ENCODE measurements around the gene PODN. TPM values are rescaled to one million over a fixed set of nuclear protein-coding genes. Genes with fewer than 3 reads are reported as not detected.

PODN gene
- total and polyA plus RNA-seq, 4 experiments from 2014 or later = not detected

GRCh38 chr1:53038566-53038965 lies 23.4 kb upstream of the PODN start:
- Histone ChIP-seq H3K4me1 (ENCODE audit: insufficient read depth, low read length) (no peaks in the 10 kb centered on the region), H3K4me3 (ENCODE audit: low read length in 2 of 2) (no peak overlapping the region), H3K36me3 (ENCODE audit: insufficient read depth, low read length) (peaks cover 12% of the 10 kb centered on the region), H3K27ac (ENCODE audit: low read depth, low read length) (no peak overlapping the region), H3K27me3 (ENCODE audit: insufficient read depth, low read length) (no peaks in the 10 kb centered on the region), H3K9me3 (ENCODE audit: control insufficient read depth in 1 of 2, low read length in 2 of 2) (no peaks in the 10 kb centered on the region)
- ChIA-PET POLR2A (ENCODE audit: partially characterized antibody) (no interaction called here), CTCF (ENCODE audit: partially characterized antibody) (no interaction called here)
- intact Hi-C loops (cut with micrococcal nuclease) = no loop called here
- Mint-ChIP-seq H3K36me3 (peaks cover 43 to 48% of the 10 kb centered on the region in 2 donors), H3K4me1 (peaks cover 0 to 3% (median 0%) of the 10 kb centered on the region in 4 donors), H3K27me3 (no peaks in the 10 kb centered on the region), H3K4me3 (no peak overlapping the region), H3K27ac (no peak overlapping the region), H3K9me3 (peaks cover 0 to 1% (median 0%) of the 10 kb centered on the region in 8 donors)
- no peak for DNase-seq

GRCh38 chr1:53043271-53043670 lies 18.7 kb upstream of the PODN start:
- Histone ChIP-seq H3K9me3 (ENCODE audit: control insufficient read depth in 1 of 2, low read length in 2 of 2) (no peaks in the 10 kb centered on the region), H3K27ac (ENCODE audit: low read depth, low read length) (no peak overlapping the region), H3K36me3 (ENCODE audit: insufficient read depth, low read length) (peaks cover 15% of the 10 kb centered on the region), H3K4me1 (ENCODE audit: insufficient read depth, low read length) (no peaks in the 10 kb centered on the region), H3K4me3 (ENCODE audit: low read length in 2 of 2) (no peak overlapping the region), H3K27me3 (ENCODE audit: insufficient read depth, low read length) (no peaks in the 10 kb centered on the region)
- Mint-ChIP-seq H3K4me1 (peaks cover 0 to 3% (median 0%) of the 10 kb centered on the region in 4 donors), H3K27ac (no peak overlapping the region), H3K4me3 (no peak overlapping the region), H3K9me3 (peaks cover 0 to 2% (median 0%) of the 10 kb centered on the region in 8 donors), H3K36me3 (peaks cover 48 to 69% of the 10 kb centered on the region in 2 donors), H3K27me3 (no peaks in the 10 kb centered on the region)
- POLR2A ChIA-PET (ENCODE audit: partially characterized antibody) = no interaction called here
- no peak for DNase-seq
- CTCF ChIA-PET (ENCODE audit: partially characterized antibody) = no interaction called here
- intact Hi-C loops (cut with micrococcal nuclease) = no loop called here

GRCh38 chr1:53044926-53045325 lies 17.1 kb upstream of the PODN start:
- CTCF ChIA-PET (ENCODE audit: partially characterized antibody) = no interaction called here
- POLR2A ChIA-PET (ENCODE audit: partially characterized antibody) = no interaction called here
- H3K36me3 Mint-ChIP-seq = peaks cover 49 to 68% of the 10 kb centered on the region in 2 donors

GRCh38 chr1:53046930-53047329 lies 15.1 kb upstream of the PODN start:
- Histone ChIP-seq H3K27me3 (ENCODE audit: insufficient read depth, low read length) (no peaks in the 10 kb centered on the region), H3K4me3 (ENCODE audit: low read length in 2 of 2) (no peak overlapping the region), H3K27ac (ENCODE audit: low read depth, low read length) (no peak overlapping the region), H3K9me3 (ENCODE audit: control insufficient read depth in 1 of 2, low read length in 2 of 2) (no peaks in the 10 kb centered on the region), H3K36me3 (ENCODE audit: insufficient read depth, low read length) (peaks cover 16% of the 10 kb centered on the region), H3K4me1 (ENCODE audit: insufficient read depth, low read length) (no peaks in the 10 kb centered on the region)
- Mint-ChIP-seq H3K27me3 (no peaks in the 10 kb centered on the region), H3K27ac (peak overlapping the region in 1 of 7 donors; percentile 25), H3K4me3 (no peak overlapping the region), H3K36me3 (peaks cover 49 to 66% of the 10 kb centered on the region in 2 donors), H3K9me3 (peaks cover 0 to 2% (median 0%) of the 10 kb centered on the region in 8 donors), H3K4me1 (peaks cover 0 to 1% (median 0%) of the 10 kb centered on the region in 4 donors)
- DNase-seq = no peak
- ChIA-PET POLR2A (ENCODE audit: partially characterized antibody) (no interaction called here), CTCF (ENCODE audit: partially characterized antibody) (no interaction called here)
- intact Hi-C loops (cut with micrococcal nuclease) = no loop called here

More at GRCh38 chr1:53044926-53045325, 17.1 kb upstream of the PODN start:
- H3K4me3 ChIP-seq (ENCODE audit: low read length in 2 of 2) = no peak overlapping the region
- H3K4me1 Mint-ChIP-seq = peaks cover 0 to 3% (median 0%) of the 10 kb centered on the region in 4 donors
- intact Hi-C loops (cut with micrococcal nuclease) = no loop called here
- H3K27me3 ChIP-seq (ENCODE audit: insufficient read depth, low read length) = no peaks in the 10 kb centered on the region
- H3K27ac ChIP-seq (ENCODE audit: low read depth, low read length) = no peak overlapping the region
- no peaks in the 10 kb centered on the region for H3K27me3 Mint-ChIP-seq
- H3K4me3 Mint-ChIP-seq = no peak overlapping the region
- no peak for DNase-seq
- H3K4me1 ChIP-seq (ENCODE audit: insufficient read depth, low read length) = no peaks in the 10 kb centered on the region
- no peaks in the 10 kb centered on the region for H3K9me3 ChIP-seq (ENCODE audit: control insufficient read depth in 1 of 2, low read length in 2 of 2)
- H3K27ac Mint-ChIP-seq = no peak overlapping the region
- peaks cover 0 to 2% (median 0%) of the 10 kb centered on the region in 8 donors for H3K9me3 Mint-ChIP-seq
- peaks cover 8% of the 10 kb centered on the region for H3K36me3 ChIP-seq (ENCODE audit: insufficient read depth, low read length)

- peaks cover 54 to 70% of the 10 kb centered on the region in 2 donors for H3K36me3 Mint-ChIP-seq
- intact Hi-C loops (cut with micrococcal nuclease) = no loop called here
- Histone ChIP-seq H3K4me3 (ENCODE audit: low read length in 2 of 2) (no peak overlapping the region), H3K9me3 (ENCODE audit: control insufficient read depth in 1 of 2, low read length in 2 of 2) (no peaks in the 10 kb centered on the region), H3K4me1 (ENCODE audit: insufficient read depth, low read length) (no peaks in the 10 kb centered on the region), H3K27me3 (ENCODE audit: insufficient read depth, low read length) (no peaks in the 10 kb centered on the region), H3K36me3 (ENCODE audit: insufficient read depth, low read length) (peaks cover 16% of the 10 kb centered on the region), H3K27ac (ENCODE audit: low read depth, low read length) (no peak overlapping the region)
- peak overlapping the region in 2 of 7 donors; percentile 3 to 38 for H3K27ac Mint-ChIP-seq
- ChIA-PET POLR2A (ENCODE audit: partially characterized antibody) (no interaction called here), CTCF (ENCODE audit: partially characterized antibody) (no interaction called here)
- H3K9me3 Mint-ChIP-seq = peaks cover 0 to 2% (median 0%) of the 10 kb centered on the region in 8 donors
- H3K4me1 Mint-ChIP-seq = peaks cover 0 to 1% (median 0%) of the 10 kb centered on the region in 4 donors
- DNase-seq = no peak
- no peaks in the 10 kb centered on the region for H3K27me3 Mint-ChIP-seq
- peak overlapping the region in 1 of 8 donors; percentile 60 for H3K4me3 Mint-ChIP-seq
These were observed 14.0 kb upstream of the PODN start for GRCh38 chr1:53047737-53048736.

- CTCF ChIA-PET (ENCODE audit: partially characterized antibody) = no interaction called here
- peaks cover 16% of the 10 kb centered on the region for H3K36me3 ChIP-seq (ENCODE audit: insufficient read depth, low read length)
These were observed 12.9 kb upstream of the PODN start for GRCh38 chr1:53048960-53049573.

GRCh38 chr1:53049574-53049967 lies 12.4 kb upstream of the PODN start:
- no peak overlapping the region for H3K4me3 ChIP-seq (ENCODE audit: low read length in 2 of 2)
- H3K27ac ChIP-seq (ENCODE audit: low read depth, low read length) = no peak overlapping the region
- H3K36me3 ChIP-seq (ENCODE audit: insufficient read depth, low read length) = peaks cover 16% of the 10 kb centered on the region
- POLR2A ChIA-PET (ENCODE audit: partially characterized antibody) = no interaction called here
- no peaks in the 10 kb centered on the region for H3K4me1 ChIP-seq (ENCODE audit: insufficient read depth, low read length)
- Mint-ChIP-seq H3K4me3 (no peak overlapping the region), H3K36me3 (peaks cover 64 to 73% of the 10 kb centered on the region in 2 donors), H3K9me3 (peaks cover 0 to 4% (median 0%) of the 10 kb centered on the region in 8 donors), H3K27ac (no peak overlapping the region), H3K4me1 (peaks cover 0 to 1% (median 0%) of the 10 kb centered on the region in 4 donors), H3K27me3 (no peaks in the 10 kb centered on the region)
- H3K9me3 ChIP-seq (ENCODE audit: control insufficient read depth in 1 of 2, low read length in 2 of 2) = no peaks in the 10 kb centered on the region
- CTCF ChIA-PET (ENCODE audit: partially characterized antibody) = no interaction called here
- intact Hi-C loops (cut with micrococcal nuclease) = no loop called here
- no peak for DNase-seq
- H3K27me3 ChIP-seq (ENCODE audit: insufficient read depth, low read length) = no peaks in the 10 kb centered on the region

More at GRCh38 chr1:53048960-53049573, 12.9 kb upstream of the PODN start:
- Histone ChIP-seq H3K9me3 (ENCODE audit: control insufficient read depth in 1 of 2, low read length in 2 of 2) (no peaks in the 10 kb centered on the region), H3K4me3 (ENCODE audit: low read length in 2 of 2) (no peak overlapping the region), H3K27me3 (ENCODE audit: insufficient read depth, low read length) (no peaks in the 10 kb centered on the region), H3K4me1 (ENCODE audit: insufficient read depth, low read length) (no peaks in the 10 kb centered on the region), H3K27ac (ENCODE audit: low read depth, low read length) (no peak overlapping the region)
- peaks cover 0 to 1% (median 0%) of the 10 kb centered on the region in 4 donors for H3K4me1 Mint-ChIP-seq
- intact Hi-C loops (cut with micrococcal nuclease) = no loop called here
- DNase-seq = no peak
- H3K27me3 Mint-ChIP-seq = no peaks in the 10 kb centered on the region
- H3K4me3 Mint-ChIP-seq = no peak overlapping the region
- no peak overlapping the region for H3K27ac Mint-ChIP-seq
- POLR2A ChIA-PET (ENCODE audit: partially characterized antibody) = no interaction called here
- H3K9me3 Mint-ChIP-seq = peaks cover 0 to 4% (median 0%) of the 10 kb centered on the region in 8 donors
- peaks cover 59 to 72% of the 10 kb centered on the region in 2 donors for H3K36me3 Mint-ChIP-seq
